Activated effector memory CD4-positive, alpha-beta T cell treated with anti-CD3 and anti-CD28 coated beads, Interleukin-2, amount 50 U/mL, for 16 hours (primary cell): ENCODE measurements around the gene PLIN4.

ENCODE experiments used
- DNase-seq: peaks from one replicate; pipeline ENCODE4 v3.0.0-alpha.2; 2020

Gene PLIN4

GRCh38 chr19:4504891-4505569 lies 13.3 kb downstream of the PLIN4 start:
- DNase-seq: no peak

GRCh38 chr19:4504297-4504701 lies 14.0 kb downstream of the PLIN4 start:
- DNase-seq: no peak

- no peak for DNase-seq
Observed at GRCh38 chr19:4503825-4504170, 14.5 kb downstream of the PLIN4 start.

GRCh38 chr19:4503132-4503824 lies 15.0 kb downstream of the PLIN4 start:
- no peak for DNase-seq

- no peak for DNase-seq
Observed at GRCh38 chr19:4502282-4503131, 15.8 kb downstream of the PLIN4 start.

- no peak for DNase-seq
Observed at GRCh38 chr19:4501691-4502090, 16.6 kb downstream of the PLIN4 start.

GRCh38 chr19:4500841-4501591 lies 17.3 kb downstream of the PLIN4 start:
- no peak for DNase-seq

GRCh38 chr19:4499855-4500254 lies 18.4 kb downstream of the PLIN4 start:
- DNase-seq: no peak

GRCh38 chr19:4499318-4499717 lies 19.0 kb downstream of the PLIN4 start:
- DNase-seq: no peak

GRCh38 chr19:4498694-4499093 lies 19.6 kb downstream of the PLIN4 start:
- DNase-seq: no peak

GRCh38 chr19:4497770-4498389 lies 20.4 kb downstream of the PLIN4 start:
- DNase-seq: no peak

GRCh38 chr19:4496304-4496703 lies 22.0 kb downstream of the PLIN4 start:
- no peak for DNase-seq

- no peak for DNase-seq
Observed at GRCh38 chr19:4495471-4495870, 22.8 kb downstream of the PLIN4 start.

- DNase-seq: no peak
Observed at GRCh38 chr19:4494691-4495064, 23.6 kb downstream of the PLIN4 start.

GRCh38 chr19:4493929-4494690 lies 24.2 kb downstream of the PLIN4 start:
- no peak for DNase-seq

GRCh38 chr19:4493104-4493928 lies 25.0 kb downstream of the PLIN4 start:
- no peak for DNase-seq

- DNase-seq: no peak
Observed at GRCh38 chr19:4492337-4493103, 25.8 kb downstream of the PLIN4 start.

GRCh38 chr19:4491446-4491845 lies 26.8 kb downstream of the PLIN4 start:
- DNase-seq: no peak

- DNase-seq: no peak
Observed at GRCh38 chr19:4488496-4488895, 29.8 kb downstream of the PLIN4 start.

- DNase-seq: no peak
Observed at GRCh38 chr19:4487572-4487971, 30.7 kb downstream of the PLIN4 start.
